GM10266 (cell line): Measurements from ENCODE around the gene MMP17.
"Not testable (repeated sequence)": the region's sequence is repeated elsewhere in the genome, so short reads cannot be mapped to it uniquely, and the experiment has no call there.

ENCODE experiments used
- DNase-seq: peaks from one replicate; pipeline ENCODE4 v3.0.0; 2012; ENCODE audit errors: extremely low spot score
- CTCF ChIP-seq: IDR thresholded peaks from 2 replicates; pipeline ENCODE4 v1.5.1; 2012; ENCODE audit warnings: mild to moderate bottlenecking, low read depth; ENCODE audit not compliant: control insufficient read depth, insufficient read depth; ENCODE audit errors: missing control alignments

Gene MMP17

GRCh38 chr12:131867891-131868675 lies 39.9 kb downstream of the MMP17 start:
- DNase-seq, result peak; percentile 7
- no peak for TF ChIP-seq CTCF

GRCh38 chr12:131869871-131870418 lies 41.8 kb downstream of the MMP17 start:
- no peak for DNase-seq
- TF ChIP-seq CTCF, result no peak

DNA sequence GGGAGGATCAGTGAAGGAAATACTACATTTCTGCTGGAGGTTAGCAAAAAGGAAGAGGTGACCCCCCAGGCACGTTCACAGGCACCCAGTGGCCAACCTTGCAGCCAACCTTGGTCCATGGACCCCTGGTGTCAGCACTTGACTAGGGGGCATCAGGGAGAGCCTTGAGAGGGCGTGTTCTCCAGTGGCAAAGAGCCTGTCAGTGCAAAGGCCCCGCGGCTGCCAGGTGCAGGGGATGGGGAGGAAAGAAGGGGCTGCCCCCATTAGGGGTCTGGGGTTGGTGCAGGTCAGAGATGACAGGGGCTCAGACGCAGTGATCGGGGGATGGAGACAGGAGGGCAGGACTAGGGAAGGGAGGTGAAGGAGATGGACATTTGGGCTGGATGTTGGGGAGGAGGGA lies 43.5 kb downstream of the MMP17 start:
- TF ChIP-seq CTCF, result no peak

GRCh38 chr12:131872154-131873051 lies 44.2 kb downstream of the MMP17 start:
- no peak for TF ChIP-seq CTCF
- DNase-seq, result no peak

More for the DNA sequence above, 43.5 kb downstream of the MMP17 start:
- no peak for DNase-seq

- no peak for TF ChIP-seq CTCF
- DNase-seq, result no peak
Observed at GRCh38 chr12:131873293-131873692, 45.1 kb downstream of the MMP17 start.

DNA sequence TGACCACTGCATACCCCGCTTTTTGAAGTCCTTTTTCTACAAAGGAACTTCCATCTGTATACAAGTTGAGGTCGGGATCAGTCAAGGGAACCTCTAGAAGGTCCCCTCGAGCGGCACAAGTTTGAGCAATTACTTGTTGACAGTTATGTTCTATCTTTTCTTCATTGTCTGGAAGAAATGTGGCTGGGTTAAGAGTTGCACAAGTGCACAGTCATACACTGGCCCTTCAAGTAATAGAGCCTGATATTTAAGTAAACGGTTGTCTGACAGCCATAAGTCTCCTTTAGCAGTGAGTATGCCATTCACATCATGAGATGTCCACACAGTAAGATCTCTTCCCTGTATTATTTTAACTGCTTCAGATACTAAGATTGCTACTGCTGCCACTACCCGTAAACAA lies 46.8 kb downstream of the MMP17 start:
- DNase-seq, result not testable (repeated sequence)

DNA sequence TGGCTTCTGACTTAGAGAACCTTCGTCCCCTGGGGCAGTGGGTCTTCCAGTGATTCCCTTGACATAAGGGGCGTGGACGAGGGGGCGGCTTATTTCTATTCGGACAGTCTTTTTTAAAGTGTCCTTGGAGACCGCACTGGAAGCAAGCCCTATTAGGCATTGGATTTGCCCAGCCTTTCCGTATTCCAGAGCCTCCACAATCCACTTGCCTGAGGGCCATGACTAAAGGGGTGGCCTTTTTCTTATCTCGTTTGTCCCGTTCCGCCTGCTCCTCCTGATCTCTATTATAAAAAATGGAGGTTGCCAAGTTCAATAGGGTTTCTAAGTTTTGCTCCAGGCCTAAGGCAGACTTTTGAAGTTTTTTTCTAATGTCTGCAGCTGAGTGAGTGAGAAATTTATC lies 49.0 kb downstream of the MMP17 start:
- not testable (repeated sequence) for DNase-seq

DNA sequence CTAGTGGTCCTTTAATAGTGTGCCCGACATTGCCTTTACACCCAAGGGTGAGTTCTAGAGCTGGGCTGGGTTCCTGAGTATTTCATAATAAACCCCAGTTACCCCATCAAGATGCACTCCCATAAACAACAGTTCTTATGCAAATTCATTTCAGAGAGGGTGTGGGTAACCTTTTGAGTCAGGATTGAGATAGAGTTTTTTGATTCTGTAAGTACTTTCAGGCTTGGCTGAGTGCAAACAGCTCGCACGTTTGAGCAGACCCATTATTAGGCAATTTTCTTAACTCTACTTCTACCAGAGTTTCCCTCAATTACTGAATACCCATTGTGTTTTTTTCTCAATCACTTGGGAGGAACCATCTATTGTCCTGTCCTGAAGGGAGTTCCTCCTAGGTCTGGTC lies 50.2 kb downstream of the MMP17 start:
- DNase-seq, result not testable (repeated sequence)
